SJSA1 (cell line): ENCODE data around the gene DTWD2. TPM values are rescaled to one million over a fixed set of nuclear protein-coding genes. Genes with fewer than 3 reads are reported as not detected.
"Not testable (repeated sequence)": the region's sequence is repeated elsewhere in the genome, so short reads cannot be mapped to it uniquely, and the experiment has no call there.

Experiments used
- DNase-seq, 2 experiments: peaks; one replicate each; pipeline ENCODE4 v3.0.0-alpha.2; 2015 to 2020; ENCODE audit warnings: low spot score in 2 of 2, low read depth in 1 of 2
- H3K27ac ChIP-seq: fragments of 250-450 bp; sonication (Bioruptor Pico); 2 replicates; pipeline ENCODE4 v1.5.1; 2020; ENCODE audit warnings: mild to moderate bottlenecking, moderate library complexity
- H3K27me3 ChIP-seq: fragments of 250-450 bp; sonication (Bioruptor Pico); replicated peaks from 2 replicates; pipeline ENCODE4 v1.5.1; 2020; ENCODE audit warnings: mild to moderate bottlenecking, moderate library complexity
- H3K36me3 ChIP-seq: fragments of 250-450 bp; sonication (Bioruptor Pico); 2 replicates; pipeline ENCODE4 v1.5.1; 2020; ENCODE audit warnings: mild to moderate bottlenecking
- H3K4me1 ChIP-seq: fragments of 250-450 bp; sonication (Bioruptor Pico); replicated peaks from 2 replicates; pipeline ENCODE4 v1.6.1; 2021; ENCODE audit warnings: mild to moderate bottlenecking
- H3K4me3 ChIP-seq: fragments of 250-450 bp; sonication (Bioruptor Pico); 2 replicates; pipeline ENCODE4 v1.5.1; 2020; ENCODE audit warnings: mild to moderate bottlenecking
- H3K9me3 ChIP-seq: fragments of 250-450 bp; sonication (Bioruptor Pico); replicated peaks from 2 replicates; pipeline ENCODE4 v1.5.1; 2020; ENCODE audit warnings: mild to moderate bottlenecking
- total RNA-seq: library from RNA; depleted of rRNA; stranded (reverse); fragments of >200 nt; shearing (Covaris generic); gene quantifications from 2 replicates; pipeline ENCODE4 v1.2.3, GENCODE V29; 2014

DTWD2 gene
- total RNA-seq, 1 experiment from 2014 or later: 3.1 TPM

DNA sequence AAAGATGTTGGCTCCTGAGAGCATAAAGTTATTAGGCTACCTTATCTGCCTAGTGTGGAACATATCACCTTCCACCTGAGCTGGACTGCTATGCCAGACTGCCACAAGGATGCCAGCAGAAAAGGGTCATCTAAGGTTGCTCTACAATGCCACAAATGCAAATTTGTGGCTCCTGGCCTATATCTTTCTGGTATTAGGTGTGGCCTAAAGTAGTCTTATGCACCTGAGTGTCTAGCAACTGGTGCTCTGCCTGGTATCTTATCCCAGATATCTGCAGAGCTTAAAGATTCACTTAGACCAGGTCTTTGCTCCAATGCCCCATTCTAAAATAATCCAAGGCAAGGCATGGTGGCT, 34.7 kb downstream of the DTWD2 start:
- Histone ChIP-seq H3K4me1 (no peaks in the 10 kb centered on the region), H3K36me3 (no peaks in the 10 kb centered on the region), H3K27ac (no peak overlapping the region), H3K9me3 (no peaks in the 10 kb centered on the region), H3K27me3 (no peaks in the 10 kb centered on the region), H3K4me3 (no peak overlapping the region)
- no peak for DNase-seq

DNA sequence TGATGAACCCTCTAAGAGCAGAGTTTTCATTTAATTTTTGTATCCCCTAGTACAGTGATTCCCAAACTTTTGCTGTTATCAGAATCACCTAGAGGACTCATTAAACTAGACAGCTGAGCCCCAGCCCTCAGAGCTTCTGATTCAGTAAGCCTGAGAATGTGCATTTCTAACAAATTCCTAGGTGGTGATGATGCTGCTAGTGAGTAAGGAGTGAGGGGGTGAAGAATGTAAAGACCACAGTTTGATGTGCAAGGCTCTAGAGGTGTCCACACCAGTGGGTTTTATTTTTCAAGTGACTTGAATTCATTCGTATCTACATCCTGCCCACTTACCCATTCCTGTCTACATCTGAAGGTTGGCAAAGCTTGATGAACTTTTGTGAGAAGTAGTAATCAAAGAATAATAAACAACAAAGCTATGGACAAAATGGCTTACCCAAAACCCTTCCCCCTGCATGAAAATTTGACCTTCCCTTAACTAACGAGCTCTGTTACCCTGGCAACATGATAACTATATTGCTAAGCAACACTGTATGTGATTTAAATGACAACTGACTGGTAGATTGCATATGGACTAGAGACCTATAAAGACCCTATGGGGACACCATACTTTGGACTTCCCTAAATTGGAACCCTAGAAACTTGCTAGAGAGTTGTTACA, 35.2 kb downstream of the DTWD2 start:
- H3K4me1 ChIP-seq: no peaks in the 10 kb centered on the region
- no peaks in the 10 kb centered on the region for H3K9me3 ChIP-seq
- no peaks in the 10 kb centered on the region for H3K27me3 ChIP-seq
- no peak overlapping the region for H3K27ac ChIP-seq
- H3K4me3 ChIP-seq: no peak overlapping the region
- no peaks in the 10 kb centered on the region for H3K36me3 ChIP-seq
- DNase-seq: no peak

DNA sequence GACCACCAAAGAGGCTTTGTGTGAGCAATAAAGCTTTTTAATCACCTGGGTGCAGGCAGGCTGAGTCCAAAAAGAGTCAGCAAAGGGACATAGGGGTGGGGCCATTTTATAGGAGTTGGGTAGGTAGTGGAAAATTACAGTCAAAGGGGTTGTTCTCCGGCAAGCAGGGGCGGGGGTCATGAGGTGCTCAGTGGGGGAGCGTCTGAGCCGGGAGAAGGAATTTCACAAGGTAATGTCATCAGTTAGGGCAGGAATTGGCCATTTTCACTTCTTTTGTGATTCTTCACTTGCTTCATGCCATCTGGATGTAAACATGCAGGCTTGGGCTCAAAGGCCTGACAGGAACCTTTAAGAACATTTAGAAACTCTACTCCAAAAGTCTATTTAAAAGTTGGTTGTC, 36.0 kb downstream of the DTWD2 start:
- not testable (repeated sequence) for H3K36me3 ChIP-seq, H3K27ac ChIP-seq, H3K4me3 ChIP-seq, DNase-seq, H3K4me1 ChIP-seq, H3K9me3 ChIP-seq, H3K27me3 ChIP-seq

DNA sequence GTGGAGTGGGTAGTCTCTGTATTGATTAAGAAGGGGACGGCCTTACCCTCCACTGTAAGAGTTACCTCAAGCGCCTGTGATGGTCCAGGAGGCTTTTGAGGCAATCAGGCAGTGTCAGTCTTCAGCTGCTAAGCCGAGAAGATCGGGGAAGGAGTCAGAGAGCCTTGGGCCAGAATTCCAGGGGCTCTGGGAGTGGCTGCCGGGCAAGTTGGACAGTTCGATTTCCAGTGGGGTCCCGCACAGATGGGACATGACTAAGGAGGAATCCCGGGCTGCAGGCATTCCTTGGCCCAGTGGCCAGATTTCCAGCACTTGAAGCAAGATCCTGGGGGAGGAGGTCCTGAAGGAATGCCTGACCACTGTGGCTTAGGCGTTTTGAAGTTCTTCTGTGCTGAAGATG, 38.0 kb downstream of the DTWD2 start:
- not testable (repeated sequence) for DNase-seq, H3K9me3 ChIP-seq, H3K36me3 ChIP-seq, H3K27ac ChIP-seq, H3K27me3 ChIP-seq, H3K4me1 ChIP-seq, H3K4me3 ChIP-seq

DNA sequence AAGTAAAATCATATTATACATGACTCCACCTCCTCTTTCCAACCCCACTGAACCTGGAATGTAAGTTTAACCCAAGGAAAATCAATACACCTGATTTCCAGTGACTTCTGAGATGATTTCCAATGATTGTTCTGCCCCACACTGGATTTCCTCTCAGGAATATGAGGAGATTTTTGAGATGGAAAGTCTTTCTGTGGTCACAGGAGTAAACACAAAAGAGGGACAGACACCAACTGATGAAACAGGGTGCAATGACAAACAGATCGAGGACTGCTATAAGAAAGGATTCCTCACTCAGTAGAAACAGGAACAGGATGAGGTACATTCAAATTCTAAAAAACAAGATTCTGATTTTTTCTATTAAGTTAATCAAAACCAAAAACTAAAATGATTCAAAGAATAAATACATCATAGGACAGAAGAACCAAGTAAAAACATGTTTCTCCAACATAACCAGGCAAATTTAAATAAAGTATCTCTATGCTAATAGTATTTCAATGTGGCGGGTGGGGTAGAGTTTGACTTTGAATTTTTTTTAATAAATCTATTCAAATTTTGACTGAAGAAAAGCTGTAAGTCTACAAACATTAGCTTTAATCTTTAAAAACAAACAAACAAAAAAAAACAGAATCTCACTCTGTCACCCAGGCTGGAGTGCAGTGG, 42.1 kb downstream of the DTWD2 start:
- DNase-seq: no peak

DNA sequence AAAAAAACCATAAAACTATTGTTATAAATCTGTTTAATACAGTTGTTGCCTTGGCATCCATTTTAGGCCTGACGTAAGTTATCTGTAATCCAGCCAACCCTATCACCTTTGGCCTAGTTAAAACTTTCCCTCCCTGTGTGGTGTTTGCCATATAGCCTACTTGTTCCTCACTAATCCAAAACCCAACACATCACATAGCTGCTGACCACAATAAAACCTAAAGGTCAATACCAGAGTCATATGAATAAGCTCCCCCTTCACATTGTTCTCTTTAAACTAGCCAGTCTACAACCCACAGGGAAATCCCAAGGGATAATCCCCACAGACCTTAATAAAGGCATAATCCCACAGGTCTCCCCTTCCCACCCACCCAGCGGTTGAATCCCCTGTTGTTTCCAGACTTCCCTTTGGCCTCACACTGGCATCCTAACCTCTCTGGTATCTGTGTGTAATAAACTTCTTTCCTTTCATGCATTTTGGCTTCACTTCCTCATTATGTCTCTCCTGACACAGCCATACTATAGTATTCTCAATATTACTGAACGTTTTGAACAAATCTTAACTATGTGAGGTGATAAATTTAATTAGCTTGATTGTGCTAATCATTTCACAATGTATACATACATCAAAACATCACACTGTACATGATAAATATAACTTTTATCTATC, 50.8 kb downstream of the DTWD2 start:
- no peaks in the 10 kb centered on the region for H3K36me3 ChIP-seq
- H3K4me1 ChIP-seq: no peaks in the 10 kb centered on the region
- H3K4me3 ChIP-seq: no peak overlapping the region
- no peak for DNase-seq
- no peak overlapping the region for H3K27ac ChIP-seq
- no peaks in the 10 kb centered on the region for H3K27me3 ChIP-seq
- H3K9me3 ChIP-seq: no peaks in the 10 kb centered on the region

More for the DNA sequence above, 42.1 kb downstream of the DTWD2 start:
- H3K4me1 ChIP-seq: no peaks in the 10 kb centered on the region
- no peaks in the 10 kb centered on the region for H3K9me3 ChIP-seq
- H3K36me3 ChIP-seq: no peaks in the 10 kb centered on the region
- no peak overlapping the region for H3K27ac ChIP-seq
- no peak overlapping the region for H3K4me3 ChIP-seq
- no peaks in the 10 kb centered on the region for H3K27me3 ChIP-seq

DNA sequence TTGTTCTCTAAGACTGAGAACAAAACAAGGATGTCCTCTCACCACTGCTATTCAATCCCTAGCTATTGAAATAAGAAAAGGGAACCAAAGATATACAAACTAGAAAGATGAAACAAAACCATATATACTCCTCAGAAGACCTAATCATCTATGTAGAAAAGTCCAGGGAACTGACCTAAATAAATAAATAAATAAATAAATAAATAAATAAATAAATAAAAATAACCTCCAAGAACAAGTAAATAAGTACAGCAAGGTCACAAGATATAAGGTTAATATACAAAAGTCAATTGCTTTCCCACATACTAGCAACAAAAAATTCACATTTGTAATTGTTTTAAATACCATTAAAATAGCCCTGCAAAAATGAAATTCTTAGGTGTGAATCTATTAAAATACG, 54.6 kb downstream of the DTWD2 start:
- no peak overlapping the region for H3K4me3 ChIP-seq
- H3K27me3 ChIP-seq: no peaks in the 10 kb centered on the region
- no peaks in the 10 kb centered on the region for H3K4me1 ChIP-seq

DNA sequence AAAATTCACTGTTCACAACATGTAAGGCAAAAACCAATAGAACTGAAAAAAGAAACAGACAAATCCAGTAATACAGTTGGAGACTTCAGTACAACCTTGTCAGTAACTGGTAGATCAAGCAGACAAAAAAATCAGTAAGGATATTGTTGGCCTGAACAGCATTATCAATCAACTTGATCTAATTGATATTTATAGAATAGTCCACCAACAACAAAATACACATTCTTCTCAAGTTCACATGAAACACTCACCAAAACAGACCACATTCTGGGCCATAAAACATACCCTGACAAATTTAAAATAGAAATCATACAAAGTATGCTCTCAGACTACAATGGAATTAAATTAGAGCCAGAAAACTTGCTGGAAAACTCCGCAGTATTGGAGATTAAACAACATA, 56.8 kb downstream of the DTWD2 start:
- no peaks in the 10 kb centered on the region for H3K27me3 ChIP-seq
- no peaks in the 10 kb centered on the region for H3K9me3 ChIP-seq
- no peaks in the 10 kb centered on the region for H3K4me1 ChIP-seq
- no peak overlapping the region for H3K27ac ChIP-seq
- H3K4me3 ChIP-seq: no peak overlapping the region
- no peaks in the 10 kb centered on the region for H3K36me3 ChIP-seq
- DNase-seq: no peak

More for the DNA sequence above, 54.6 kb downstream of the DTWD2 start:
- no peak for DNase-seq
- Histone ChIP-seq H3K27ac (no peak overlapping the region), H3K9me3 (no peaks in the 10 kb centered on the region), H3K36me3 (no peaks in the 10 kb centered on the region)

DNA sequence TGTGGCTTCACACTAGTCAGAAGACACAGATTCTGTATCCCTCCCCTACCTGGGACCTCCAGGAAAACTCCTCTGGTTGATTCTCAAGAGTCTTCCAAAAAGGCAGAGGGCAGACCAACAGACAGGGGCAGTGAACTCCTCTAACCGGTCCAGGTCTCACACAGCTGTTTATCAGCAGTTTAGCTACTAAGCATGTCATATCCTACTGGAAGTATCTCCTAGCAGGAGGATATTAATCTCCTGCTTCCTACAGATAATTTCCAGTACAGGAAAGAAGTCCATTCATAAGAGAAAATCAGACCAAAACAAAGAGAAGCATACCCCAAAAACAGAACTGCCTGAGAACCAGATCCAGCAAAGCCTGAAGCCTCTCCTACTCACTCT, 64.3 kb downstream of the DTWD2 start:
- no peaks in the 10 kb centered on the region for H3K27me3 ChIP-seq
- H3K4me3 ChIP-seq: no peak overlapping the region
- DNase-seq: no peak
- H3K36me3 ChIP-seq: no peaks in the 10 kb centered on the region
- no peaks in the 10 kb centered on the region for H3K9me3 ChIP-seq
- H3K27ac ChIP-seq: no peak overlapping the region
- no peaks in the 10 kb centered on the region for H3K4me1 ChIP-seq

DNA sequence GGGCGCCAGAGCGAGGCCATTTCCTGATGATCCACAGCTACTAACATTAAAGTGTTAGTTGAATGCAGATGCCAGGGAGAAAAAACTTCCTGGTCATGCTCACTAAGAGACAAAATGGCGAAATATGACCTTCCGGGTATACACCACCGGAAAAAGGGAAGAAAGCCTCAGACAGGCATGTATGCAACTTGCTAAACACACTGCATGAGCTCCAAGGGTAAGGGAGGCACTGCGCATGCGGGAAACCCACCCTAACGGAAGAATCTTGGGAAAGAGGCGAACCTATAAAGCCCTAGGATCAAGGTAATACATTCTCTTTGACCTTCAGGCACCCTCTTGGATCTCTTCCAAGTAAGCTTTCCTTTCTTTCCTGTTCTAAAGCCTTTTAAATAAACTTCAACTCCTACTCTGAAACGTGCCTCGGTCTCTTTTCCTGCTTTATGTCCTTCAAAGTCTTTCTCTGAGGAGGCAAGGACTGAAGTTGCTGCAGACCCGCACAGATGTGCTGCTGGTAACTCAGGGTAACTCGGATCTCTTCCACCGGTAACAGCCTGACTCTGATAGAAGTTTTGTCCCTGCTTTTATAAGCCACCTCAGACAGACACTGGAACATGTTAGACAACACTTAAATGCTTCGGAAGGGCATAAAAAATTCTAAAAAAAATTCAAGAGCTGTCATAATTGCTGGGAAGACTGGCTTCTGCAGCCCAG, 64.9 kb downstream of the DTWD2 start:
- no peaks in the 10 kb centered on the region for H3K36me3 ChIP-seq
- H3K27ac ChIP-seq: no peak overlapping the region
- H3K4me3 ChIP-seq: no peak overlapping the region
- DNase-seq: no peak
- H3K9me3 ChIP-seq: no peaks in the 10 kb centered on the region
- H3K4me1 ChIP-seq: no peaks in the 10 kb centered on the region
- H3K27me3 ChIP-seq: no peaks in the 10 kb centered on the region

DNA sequence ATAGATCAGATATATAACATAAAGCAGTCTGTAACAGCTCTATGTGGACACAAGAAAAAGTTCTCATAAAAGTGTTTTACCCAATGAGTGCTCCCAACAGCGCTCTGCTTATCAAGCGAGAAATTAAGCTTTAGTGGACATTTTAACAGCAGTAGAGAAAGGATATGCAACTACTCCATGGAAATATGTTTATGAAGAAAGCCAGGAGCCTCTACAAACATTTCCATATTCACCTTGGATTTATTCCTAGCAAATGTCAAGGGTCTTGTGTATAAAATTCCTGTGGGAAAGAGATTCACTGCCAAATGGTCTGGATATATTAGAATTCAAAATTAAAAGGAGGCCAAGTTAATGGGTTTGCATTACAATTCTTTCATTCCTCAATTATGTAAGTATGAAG, 66.5 kb downstream of the DTWD2 start:
- Histone ChIP-seq H3K27ac (no peak overlapping the region), H3K36me3 (no peaks in the 10 kb centered on the region), H3K9me3 (no peaks in the 10 kb centered on the region), H3K27me3 (no peaks in the 10 kb centered on the region), H3K4me3 (no peak overlapping the region), H3K4me1 (no peaks in the 10 kb centered on the region)
- no peak for DNase-seq

DNA sequence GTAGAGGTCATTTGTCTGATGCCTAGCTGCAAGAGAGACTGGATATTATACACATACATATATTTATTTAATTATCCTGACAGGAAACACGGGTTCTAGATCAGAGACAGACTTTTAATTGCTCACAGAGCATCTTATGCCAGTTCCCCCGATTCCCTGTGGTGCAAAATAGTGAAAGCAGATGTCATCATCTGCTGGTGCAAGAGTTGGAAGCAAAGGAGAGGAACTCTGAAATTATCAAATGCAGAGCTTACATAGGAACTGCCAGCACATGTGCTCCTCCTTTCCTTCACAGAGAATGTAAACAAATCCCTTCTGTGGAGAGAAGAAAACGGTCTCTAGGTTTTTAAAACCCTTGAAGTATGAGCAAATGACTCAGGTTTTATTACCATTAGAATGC, 69.3 kb downstream of the DTWD2 start:
- no peak for DNase-seq
- no peaks in the 10 kb centered on the region for H3K36me3 ChIP-seq
- no peaks in the 10 kb centered on the region for H3K4me1 ChIP-seq
- no peak overlapping the region for H3K4me3 ChIP-seq
- H3K27ac ChIP-seq: no peak overlapping the region
- H3K27me3 ChIP-seq: no peaks in the 10 kb centered on the region
- H3K9me3 ChIP-seq: no peaks in the 10 kb centered on the region

DNA sequence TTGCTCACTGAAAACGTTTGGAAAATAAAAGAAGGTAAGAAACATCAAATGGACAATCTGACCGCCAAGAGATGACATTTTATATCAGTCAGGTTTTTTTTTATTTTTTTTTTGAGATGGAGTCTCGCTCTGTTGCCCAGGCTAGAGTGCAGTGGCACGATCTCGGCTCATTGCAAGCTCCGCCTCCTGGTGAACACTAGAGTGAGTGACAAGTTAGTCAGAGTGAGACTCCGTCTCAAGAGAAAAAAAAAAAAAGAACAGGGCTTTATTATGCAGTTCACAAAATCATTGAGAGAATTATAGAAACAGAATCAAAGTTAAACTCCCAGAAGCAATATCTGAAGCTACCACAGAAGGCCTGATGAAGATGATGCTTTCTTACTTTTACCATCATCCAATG, 70.1 kb downstream of the DTWD2 start:
- no peak for DNase-seq
- no peak overlapping the region for H3K27ac ChIP-seq
- H3K9me3 ChIP-seq: no peaks in the 10 kb centered on the region
- no peaks in the 10 kb centered on the region for H3K4me1 ChIP-seq
- no peaks in the 10 kb centered on the region for H3K36me3 ChIP-seq
- H3K4me3 ChIP-seq: no peak overlapping the region
- H3K27me3 ChIP-seq: no peaks in the 10 kb centered on the region

DNA sequence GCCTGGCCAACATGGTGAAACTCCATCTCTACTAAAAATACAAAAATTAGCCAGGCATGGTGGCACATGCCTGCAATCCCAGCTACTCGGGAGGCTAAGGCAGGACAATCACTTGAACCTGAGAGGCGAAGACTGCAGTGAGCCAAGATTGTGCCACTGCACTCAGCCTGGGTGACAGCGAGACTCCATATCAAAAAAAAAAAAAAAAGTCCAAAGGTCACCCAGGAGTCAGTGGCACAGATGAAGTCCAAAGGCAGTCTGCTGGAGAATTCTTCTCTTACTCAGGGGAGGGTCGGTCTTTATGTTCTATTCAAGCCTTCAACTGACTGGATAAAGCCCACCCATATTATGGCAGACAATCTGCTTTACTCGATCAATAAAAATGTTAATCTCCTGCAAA, 80.8 kb downstream of the DTWD2 start:
- H3K27me3 ChIP-seq, H3K4me3 ChIP-seq, H3K9me3 ChIP-seq, H3K27ac ChIP-seq, DNase-seq, H3K4me1 ChIP-seq, H3K36me3 ChIP-seq: not testable (repeated sequence)
